ENCODE measurements around the gene ZNF772. TPM values are rescaled to one million over a fixed set of nuclear protein-coding genes. Genes with fewer than 3 reads are reported as not detected.
"Not testable (repeated sequence)": the region's sequence is repeated elsewhere in the genome, so short reads cannot be mapped to it uniquely, and the experiment has no call there.

ZNF772 gene
- total RNA-seq, 4 donors from 2014 or later = 6.2 to 18.6 (median 11.5) TPM

GRCh38 chr19:57487477-57488298 is 10.3 kb upstream of the ZNF772 start, which contains the start of gene ZNF419:
Gene ZNF419, plus strand, starts transcription at chr19:57487750. Its CDS starts 201 bp downstream, at chr19:57487951.
- TF ChIP-seq CTCF (IDR thresholded peaks at IDR 0.05; ENCODE audit: low read depth) = not testable (repeated sequence)

GRCh38 chr19:57473646-57474045 is 3.7 kb downstream of the ZNF772 start:
- TF ChIP-seq CTCF (IDR thresholded peaks at IDR 0.05; ENCODE audit: low read depth) = no peak

- TF ChIP-seq CTCF (IDR thresholded peaks at IDR 0.05; ENCODE audit: low read depth) = no peak
Measured at GRCh38 chr19:57466489-57466888, 10.9 kb downstream of the ZNF772 start.

- TF ChIP-seq CTCF (IDR thresholded peaks at IDR 0.05; ENCODE audit: low read depth) = no peak
Measured at GRCh38 chr19:57465680-57466381, 11.5 kb downstream of the ZNF772 start.

GRCh38 chr19:57452307-57452706 is 25.1 kb downstream of the ZNF772 start:
- no peak for TF ChIP-seq CTCF (IDR thresholded peaks at IDR 0.05; ENCODE audit: low read depth)

- no peak for TF ChIP-seq CTCF (IDR thresholded peaks at IDR 0.05; ENCODE audit: low read depth)
Measured at GRCh38 chr19:57443121-57443696, 34.2 kb downstream of the ZNF772 start.
